H9 (cell line): ENCODE measurements around the gene SLC25A26. TPM values are rescaled to one million over a fixed set of nuclear protein-coding genes. Genes with fewer than 3 reads are reported as not detected.

Source experiments
- DNase-seq: peaks from one replicate; pipeline ENCODE4 v3.0.0-alpha.2; 2017
- H2AFZ ChIP-seq: one replicate; pipeline ENCODE4 v1.6.1; 2013; ENCODE audit warnings: mild to moderate bottlenecking, low read length, control low read depth, moderate library complexity
- H2AK5ac ChIP-seq: 2 replicates; pipeline ENCODE4 v1.6.1; 2013; ENCODE audit warnings: low read length, control low read depth, mixed read lengths; ENCODE audit not compliant: insufficient read length
- H2BK120ac ChIP-seq: one replicate; pipeline ENCODE4 v1.6.1; 2013; ENCODE audit warnings: low read depth, mild to moderate bottlenecking, low read length, control low read depth, inconsistent platforms; ENCODE audit not compliant: poor library complexity, severe bottlenecking
- H2BK12ac ChIP-seq: 2 replicates; pipeline ENCODE4 v1.6.1; 2013; ENCODE audit warnings: low read length, control low read depth, mixed read lengths, low read depth; ENCODE audit not compliant: insufficient read length
- H2BK15ac ChIP-seq: 2 replicates; pipeline ENCODE4 v1.6.1; 2013; ENCODE audit warnings: low read depth, low read length, control low read depth
- H2BK20ac ChIP-seq: one replicate; pipeline ENCODE4 v1.6.1; 2013; ENCODE audit warnings: low read depth, mild to moderate bottlenecking, low read length, control low read depth, inconsistent platforms; ENCODE audit not compliant: poor library complexity, severe bottlenecking
- H2BK5ac ChIP-seq: 2 replicates; pipeline ENCODE4 v1.6.1; 2013; ENCODE audit warnings: low read length, control low read depth, mixed read lengths; ENCODE audit not compliant: insufficient read length
- H3K14ac ChIP-seq: 2 replicates; pipeline ENCODE4 v1.6.1; 2013; ENCODE audit warnings: low read length, control low read depth; ENCODE audit not compliant: insufficient read depth
- H3K18ac ChIP-seq: 2 replicates; pipeline ENCODE4 v1.6.1; 2013; ENCODE audit warnings: low read depth, mild to moderate bottlenecking, mixed read lengths, low read length, control low read depth; ENCODE audit not compliant: insufficient read length
- H3K23ac ChIP-seq: 2 replicates; pipeline ENCODE4 v1.6.1; 2013; ENCODE audit warnings: low read length, control low read depth, mixed read lengths, low read depth; ENCODE audit not compliant: insufficient read length
- H3K23me2 ChIP-seq: 2 replicates; pipeline ENCODE4 v1.6.1; 2013; ENCODE audit warnings: low read depth, mild to moderate bottlenecking, mixed read lengths, low read length, control low read depth; ENCODE audit not compliant: insufficient read length, poor library complexity, severe bottlenecking
- H3K27ac ChIP-seq: 2 replicates; pipeline ENCODE4 v1.5.1; 2013; ENCODE audit warnings: low read length, control low read depth, mixed read lengths, low read depth; ENCODE audit not compliant: insufficient read length
- H3K27me3 ChIP-seq: 2 replicates; pipeline ENCODE4 v1.6.1; 2013; ENCODE audit warnings: low read length, control low read depth, inconsistent platforms; ENCODE audit not compliant: insufficient read depth
- H3K4ac ChIP-seq: 2 replicates; pipeline ENCODE4 v1.6.1; 2013; ENCODE audit warnings: low read depth, mild to moderate bottlenecking, control low read depth, inconsistent platforms, low read length, moderate library complexity
- H3K4me1 ChIP-seq: 2 replicates; pipeline ENCODE4 v1.6.1; 2013; ENCODE audit warnings: low read length, control low read depth, inconsistent platforms; ENCODE audit not compliant: insufficient read depth
- H3K4me2 ChIP-seq: 2 replicates; pipeline ENCODE4 v1.6.1; 2013; ENCODE audit warnings: low read length, control low read depth, mixed read lengths; ENCODE audit not compliant: insufficient read length, insufficient read depth
- H3K56ac ChIP-seq: 2 replicates; pipeline ENCODE4 v1.6.1; 2013; ENCODE audit warnings: low read depth, mild to moderate bottlenecking, mixed read lengths, low read length, control low read depth; ENCODE audit not compliant: insufficient read length
- H3K79me1 ChIP-seq: 2 replicates; pipeline ENCODE4 v1.6.1; 2013; ENCODE audit warnings: low read depth, mild to moderate bottlenecking, moderate library complexity, low read length, control low read depth, inconsistent platforms; ENCODE audit not compliant: insufficient read depth, poor library complexity, severe bottlenecking
- H3K79me2 ChIP-seq: 2 replicates; pipeline ENCODE4 v1.6.1; 2013; ENCODE audit warnings: low read length, control low read depth, inconsistent platforms; ENCODE audit not compliant: insufficient read depth
- H3K9ac ChIP-seq: 2 replicates; pipeline ENCODE4 v1.6.1; 2013; ENCODE audit warnings: low read length, control low read depth, mixed read lengths; ENCODE audit not compliant: insufficient read length; ENCODE audit errors: extremely low read depth
- H3K9me3 ChIP-seq: one replicate; pipeline ENCODE4 v1.6.1; 2013; ENCODE audit warnings: low read depth, low read length, inconsistent platforms; ENCODE audit not compliant: control insufficient read depth
- H3T11ph ChIP-seq: one replicate; pipeline ENCODE4 v1.6.1; 2013; ENCODE audit warnings: mild to moderate bottlenecking, low read length, control low read depth, inconsistent platforms
- H4K20me1 ChIP-seq: one replicate; pipeline ENCODE4 v1.6.1; 2013; ENCODE audit not compliant: control insufficient read depth, insufficient read length, insufficient read depth
- H4K5ac ChIP-seq: 2 replicates; pipeline ENCODE4 v1.6.1; 2013; ENCODE audit warnings: low read depth, mild to moderate bottlenecking, mixed read lengths, low read length, control low read depth; ENCODE audit not compliant: insufficient read length
- H4K8ac ChIP-seq: replicated peaks from 2 replicates; pipeline ENCODE4 v1.6.1; 2013; ENCODE audit warnings: low read length, control low read depth, mixed read lengths, low read depth; ENCODE audit not compliant: insufficient read length
- H4K91ac ChIP-seq: 2 replicates; pipeline ENCODE4 v1.6.1; 2013; ENCODE audit warnings: low read depth, mild to moderate bottlenecking, moderate library complexity, mixed read lengths, low read length, control low read depth; ENCODE audit not compliant: insufficient read length
- H3K27ac Mint-ChIP-seq, 3 experiments: 2 replicates in 2 of 3; 3 replicates in 1 of 3; pipeline ENCODE4 v1.8.0; 2020 to 2021; ENCODE audit warnings: mixed read lengths in 3 of 3, mild to moderate bottlenecking in 1 of 3, moderate library complexity in 1 of 3
- H3K27me3 Mint-ChIP-seq: 2 replicates; pipeline ENCODE4 v1.8.0; 2021; ENCODE audit warnings: low read depth, mild to moderate bottlenecking, moderate library complexity, mixed read lengths
- H3K36me3 Mint-ChIP-seq, 3 experiments: 2 replicates in 2 of 3; 3 replicates in 1 of 3; pipeline ENCODE4 v1.8.0; 2020 to 2021; ENCODE audit warnings: low read depth in 3 of 3, mixed read lengths in 3 of 3; ENCODE audit not compliant: insufficient read depth in 1 of 3
- H3K4me1 Mint-ChIP-seq, 2 experiments: 2 replicates each; pipeline ENCODE4 v1.8.0; 2020; ENCODE audit warnings: mixed read lengths in 2 of 2
- H3K4me3 Mint-ChIP-seq, 2 experiments: 2 replicates in 1 of 2; 3 replicates in 1 of 2; pipeline ENCODE4 v1.8.0; 2020 to 2021; ENCODE audit warnings: mild to moderate bottlenecking in 2 of 2, mixed read lengths in 2 of 2, moderate library complexity in 1 of 2
- H3K9me3 Mint-ChIP-seq, 2 experiments: 2 replicates in 1 of 2; 3 replicates in 1 of 2; pipeline ENCODE4 v1.8.0; 2020; ENCODE audit warnings: mild to moderate bottlenecking in 2 of 2, mixed read lengths in 2 of 2, moderate library complexity in 1 of 2
- WGBS: extraction: QIAGEN DNeasy Blood & Tissue Kit; methylation state at CpG from one replicate; pipeline ENCODE4 v1.1.7; 2013; ENCODE audit warnings: missing lambda C conversion rate, low lambda C conversion rate, mixed read lengths; ENCODE audit not compliant: insufficient read length; ENCODE audit errors: extremely low coverage; 5-methylcytosine and 5-hydroxymethylcytosine counted together
- total RNA-seq: library from RNA; stranded (reverse); gene quantifications from 2 replicates; pipeline ENCODE4 v1.2.1, GENCODE V29; 2021
- TF ChIP-seq, protein P1 (sequence below): fragments of 200-600 bp; sonication (generic); conservative IDR thresholded peaks from 3 replicates; pipeline ENCODE4 v1.8.0; 2021; ENCODE audit warnings: antibody characterized with exemption, mild to moderate bottlenecking

SLC25A26 gene
- total RNA-seq, 1 experiment from 2014 or later: 30.2 TPM

- Histone ChIP-seq H3K56ac (no peak overlapping the region), H4K20me1 (no peaks in the 10 kb centered on the region), H3K14ac (no peak overlapping the region), H3K4me1 (no peaks in the 10 kb centered on the region), H3K23ac (no peak overlapping the region), H3K27me3 (no peaks in the 10 kb centered on the region), H2AK5ac (no peak overlapping the region), H3K23me2 (no peaks in the 10 kb centered on the region), H2BK15ac (no peak overlapping the region), H3K4me2 (no peak overlapping the region), H3K9ac (no peak overlapping the region), H3K18ac (no peak overlapping the region), H4K91ac (no peak overlapping the region), H2BK12ac (no peak overlapping the region), H2BK120ac (no peak overlapping the region), H3K9me3 (no peaks in the 10 kb centered on the region), H4K8ac (no peak overlapping the region), H3K79me2 (no peaks in the 10 kb centered on the region), H3K27ac (no peak overlapping the region), H3K79me1 (no peaks in the 10 kb centered on the region), H2AFZ (no peak overlapping the region), H2BK5ac (no peak overlapping the region), H3T11ph (no peak overlapping the region), H2BK20ac (no peak overlapping the region), H4K5ac (no peak overlapping the region), H3K4ac (no peak overlapping the region)
- Mint-ChIP-seq H3K4me1 (peaks cover 9% of the 10 kb centered on the region in 2 experiments), H3K9me3 (peaks cover 3 to 4% of the 10 kb centered on the region in 2 experiments; a peak in 3 of 5 replicates), H3K27ac (peak overlapping the region in 1 of 3 experiments; percentile 71; a peak in 3 of 7 replicates), H3K27me3 (no peaks in the 10 kb centered on the region), H3K4me3 (no peak overlapping the region), H3K36me3 (peaks cover 17 to 42% (median 40%) of the 10 kb centered on the region in 3 experiments)
- TF ChIP-seq, protein P1, sequence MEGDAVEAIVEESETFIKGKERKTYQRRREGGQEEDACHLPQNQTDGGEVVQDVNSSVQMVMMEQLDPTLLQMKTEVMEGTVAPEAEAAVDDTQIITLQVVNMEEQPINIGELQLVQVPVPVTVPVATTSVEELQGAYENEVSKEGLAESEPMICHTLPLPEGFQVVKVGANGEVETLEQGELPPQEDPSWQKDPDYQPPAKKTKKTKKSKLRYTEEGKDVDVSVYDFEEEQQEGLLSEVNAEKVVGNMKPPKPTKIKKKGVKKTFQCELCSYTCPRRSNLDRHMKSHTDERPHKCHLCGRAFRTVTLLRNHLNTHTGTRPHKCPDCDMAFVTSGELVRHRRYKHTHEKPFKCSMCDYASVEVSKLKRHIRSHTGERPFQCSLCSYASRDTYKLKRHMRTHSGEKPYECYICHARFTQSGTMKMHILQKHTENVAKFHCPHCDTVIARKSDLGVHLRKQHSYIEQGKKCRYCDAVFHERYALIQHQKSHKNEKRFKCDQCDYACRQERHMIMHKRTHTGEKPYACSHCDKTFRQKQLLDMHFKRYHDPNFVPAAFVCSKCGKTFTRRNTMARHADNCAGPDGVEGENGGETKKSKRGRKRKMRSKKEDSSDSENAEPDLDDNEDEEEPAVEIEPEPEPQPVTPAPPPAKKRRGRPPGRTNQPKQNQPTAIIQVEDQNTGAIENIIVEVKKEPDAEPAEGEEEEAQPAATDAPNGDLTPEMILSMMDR: no peak
- DNase-seq: no peak
- WGBS: no CpG with 5 or more reads among the region's 3 CpGs
Observed at GRCh38 chr3:66241466-66241865, 20.7 kb downstream of the SLC25A26 start.
